ENCODE results near the gene VARS1. TPM values are rescaled to one million over a fixed set of nuclear protein-coding genes. Genes with fewer than 3 reads are reported as not detected.

VARS1 gene
- total and polyA plus RNA-seq, 2 of the 4 experiments (the other 2 are of a cell fraction): 41.2 to 42.0 TPM

- TF ChIP-seq ELK1 (IDR thresholded peaks at IDR 0.05; ENCODE audit: borderline replicate concordance, low read depth, low read length) (no peak), POLR2A (IDR thresholded peaks at IDR 0.05; ENCODE audit: low read depth, low read length) (no peak)
Measured at GRCh38 chr6:31778193-31778592, 17.4 kb downstream of the VARS1 start (continued).

GRCh38 chr6:31777667-31778050 lies 17.9 kb downstream of the VARS1 start:
- intact Hi-C loops (cut with micrococcal nuclease): no loop called here
- Histone ChIP-seq H4K20me1 (ENCODE audit: insufficient read depth, low read length) (no peaks in the 10 kb centered on the region), H3K14ac (replicated peaks; ENCODE audit: low read depth, low read length) (no peak overlapping the region), H3K27me3 (ENCODE audit: control insufficient read depth, insufficient read depth, low read length) (no peaks in the 10 kb centered on the region), H3K4me2 (ENCODE audit: low read depth, low read length) (no peak overlapping the region), H3K56ac (ENCODE audit: extremely low read depth, insufficient read depth, low read length) (no peak overlapping the region), H4K8ac (ENCODE audit: low read depth in 2 of 2, low read length in 2 of 2) (peak overlapping the region in 1 of 2 experiments; percentile 75; a peak in 2 of 4 replicates), H3K4ac (ENCODE audit: low read depth, low read length) (peak overlapping the region; percentile 19; the same call in 1 of the 2 replicates), H2BK120ac (ENCODE audit: low read depth, low read length) (no peak overlapping the region), H3K23ac (ENCODE audit: low read depth, low read length) (no peak overlapping the region), H3K79me1 (ENCODE audit: low read depth in 1 of 2, low read length in 2 of 2) (0 out of 4 replicates have a peak, but pooled peaks cover 0 to 2% of the 10 kb centered on the region in 2 experiments), H3K18ac (ENCODE audit: low read depth, low read length) (no peak overlapping the region), H2AFZ (replicated peaks; ENCODE audit: low read length, poor library complexity) (no peak overlapping the region), H3K27ac (ENCODE audit: insufficient read depth, low read length) (no peak overlapping the region), H3K4me3 (ENCODE audit: insufficient read depth, low read depth, low read length) (no peak overlapping the region), H2BK15ac (ENCODE audit: low read depth, low read length) (no peak overlapping the region), H2BK20ac (ENCODE audit: low read depth, low read length) (no peak overlapping the region), H2BK5ac (ENCODE audit: low read depth, low read length, poor library complexity, severe bottlenecking) (no peak overlapping the region), H3K9me1 (ENCODE audit: insufficient read depth, low read length) (0 out of 2 replicates have a peak, but pooled peaks cover 8% of the 10 kb centered on the region), H2AK9ac (replicated peaks; ENCODE audit: low read depth, low read length, poor library complexity) (peak overlapping the region; percentile 96), H4K5ac (ENCODE audit: low read depth, low read length) (no peak overlapping the region), H3K9ac (ENCODE audit: low read depth, low read length) (no peak overlapping the region), H2AK5ac (ENCODE audit: low read depth, low read length) (no peak overlapping the region), H3K9me3 (ENCODE audit: control insufficient read depth, insufficient read depth, low read length) (no peaks in the 10 kb centered on the region), H3K4me1 (ENCODE audit: control insufficient read depth, insufficient read depth, low read length) (peaks cover 10% of the 10 kb centered on the region), H4K91ac (ENCODE audit: insufficient read depth, low read depth, low read length) (no peak overlapping the region), H3K36me3 (ENCODE audit: control insufficient read depth, insufficient read depth, low read length) (peaks cover 45% of the 10 kb centered on the region)
- no peak for ATAC-seq (ENCODE audit: low read depth)
- ChIA-PET POLR2A (ENCODE audit: unreplicated experiment) (no interaction called here), CTCF (no interaction called here)
- dilution Hi-C loops (cut with HindIII; ENCODE audit: low sequenced_read_pairs, unreplicated experiment): no loop called here
- in situ Hi-C loops (cut with MboI; ENCODE audit: low sequenced_read_pairs): no loop called here
- no TSS peak for BruUV-seq (replicated peaks)
- DNase-seq: no peak
- WGBS, 2 experiments (ENCODE audit: extremely low coverage in 2 of 2, insufficient read length in 1 of 2): 100% methylated on average over 1 of the region's 5 CpGs; no CpG with 5 or more reads in 1 of the 2 experiments
- TF ChIP-seq FOS (IDR thresholded peaks at IDR 0.05; ENCODE audit: low read depth, low read length) (no peak), MAFK (IDR thresholded peaks at IDR 0.05; ENCODE audit: low read depth, low read length) (no peak), POLR2A (IDR thresholded peaks at IDR 0.05; ENCODE audit: low read depth, low read length) (no peak), RCOR1 (IDR thresholded peaks at IDR 0.05; ENCODE audit: insufficient replicate concordance, low read length) (no peak), BHLHE40 (IDR thresholded peaks at IDR 0.05; ENCODE audit: low read depth, low read length) (no peak), MXI1 (IDR thresholded peaks at IDR 0.05; ENCODE audit: borderline replicate concordance, low read depth, low read length) (no peak), CEBPB (IDR thresholded peaks at IDR 0.05; ENCODE audit: low read depth, low read length) (no peak), MAZ (IDR thresholded peaks at IDR 0.05; ENCODE audit: borderline replicate concordance, low read depth, low read length) (no peak), USF2 (IDR thresholded peaks at IDR 0.05; ENCODE audit: low read depth, low read length) (no peak), CTCF (conservative IDR thresholded peaks at IDR 0.05; ENCODE audit: low read depth, low read length) (no peak), NFE2L2 (IDR thresholded peaks at IDR 0.05; ENCODE audit: low read depth, low read length) (no peak), CHD1 (IDR thresholded peaks at IDR 0.05; ENCODE audit: low read depth, low read length) (no peak), RAD21 (IDR thresholded peaks at IDR 0.05; ENCODE audit: low read length) (no peak)

All from IMR-90 (cell line).